ENCODE results near the gene HNRNPA1. TPM values are rescaled to one million over a fixed set of nuclear protein-coding genes. Genes with fewer than 3 reads are reported as not detected.
"Not testable (repeated sequence)": the region's sequence is repeated elsewhere in the genome, so short reads cannot be mapped to it uniquely, and the experiment has no call there.

Gene HNRNPA1
- total and polyA plus RNA-seq, 2 donors (not counting 1 experiment from before 2014, with no cell fraction given), result 631 to 1,040 TPM

DNA sequence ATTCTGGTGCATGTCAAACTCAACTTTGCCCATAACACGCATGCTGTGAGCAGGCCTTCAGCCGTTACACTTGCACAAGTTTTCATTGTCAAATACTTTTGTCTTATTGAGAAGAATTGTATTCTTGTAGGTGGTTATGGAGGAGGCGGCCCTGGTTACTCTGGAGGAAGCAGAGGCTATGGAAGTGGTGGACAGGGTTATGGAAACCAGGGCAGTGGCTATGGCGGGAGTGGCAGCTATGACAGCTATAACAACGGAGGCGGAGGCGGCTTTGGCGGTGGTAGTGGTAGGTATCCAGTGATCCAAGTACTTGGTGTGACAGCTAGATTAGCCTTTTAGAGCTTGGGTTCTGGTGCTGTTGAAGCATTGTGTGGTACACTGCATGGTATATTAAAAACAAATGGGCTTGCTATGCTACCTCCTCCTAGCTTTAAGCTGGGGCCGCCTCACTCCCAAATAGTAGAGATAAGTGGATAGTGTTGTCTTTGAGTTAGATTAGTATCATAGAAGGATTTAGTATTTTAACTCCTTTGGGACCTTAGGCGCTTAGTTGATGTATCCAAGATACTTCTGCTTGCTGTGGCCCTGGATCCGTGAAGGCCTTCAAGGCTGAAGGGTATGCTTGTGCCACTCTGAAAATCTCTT lies 2.5 kb downstream of the HNRNPA1 start:
- TF ChIP-seq EZH2 (IDR thresholded peaks at IDR 0.05; ENCODE audit: borderline replicate concordance, insufficient read depth, low read depth, low read length, poor library complexity, severe bottlenecking), result no peak
- peak overlapping the region; percentile 93 for H3K4me2 ChIP-seq (replicated peaks; ENCODE audit: low read depth, low read length, poor library complexity, severe bottlenecking)
- H3K9me3 ChIP-seq (ENCODE audit: control extremely low read depth in 1 of 3, control insufficient read depth in 2 of 3, insufficient read depth in 1 of 3, low read length in 2 of 3), result no peaks in the 10 kb centered on the region
- H3K4me1 ChIP-seq (ENCODE audit: control insufficient read depth in 2 of 2, insufficient read depth in 2 of 2, low read length in 2 of 2), result peaks cover 53 to 54% of the 10 kb centered on the region in 2 donors
- peak overlapping the region in 1 of 5 experiments; percentile 99 for H3K4me3 ChIP-seq (ENCODE audit: control extremely low read depth in 1 of 5, extremely low read depth in 1 of 5, insufficient read depth in 1 of 5, low read depth in 2 of 5, low read length in 4 of 5)
- no peaks in the 10 kb centered on the region for H3K9me3 Mint-ChIP-seq (ENCODE audit: insufficient read depth)
- 57% methylated on average over 7 of the region's 11 CpGs for WGBS (ENCODE audit: insufficient coverage)
- peaks cover 53% of the 10 kb centered on the region for H3K4me1 Mint-ChIP-seq
- no peaks in the 10 kb centered on the region for H3K27me3 ChIP-seq (replicated peaks in 1 of 4; ENCODE audit: control extremely low read depth in 1 of 4, control insufficient read depth in 3 of 4, insufficient read depth in 4 of 4, low read length in 3 of 4)
- H3K79me2 ChIP-seq (ENCODE audit: control insufficient read depth, insufficient read depth, low read length), result peaks cover 40% of the 10 kb centered on the region
- ChIA-PET CTCF (interaction anchor here (0.6 to 2.1 kb wide), 5 partner anchors 9 to 42 kb away, joined by 3 to 9 read pairs (median 3); partner anchors contain the start of gene COPZ1), POLR2A (interaction anchor here (0.8 kb wide), 1 partner anchor 1064 kb away, joined by 3 read pairs; no protein-coding TSS in a partner anchor)
- H2AFZ ChIP-seq (ENCODE audit: insufficient read depth, low read depth, low read length, poor library complexity, severe bottlenecking), result no peak overlapping the region
- ATAC-seq (ENCODE audit: low read depth), result no peak
- H3K27ac ChIP-seq (ENCODE audit: low read length in 2 of 2), result peak overlapping the region in 1 of 2 donors; percentile 35
- H3K4me3 Mint-ChIP-seq, result no peak overlapping the region
- H3K36me3 ChIP-seq (replicated peaks in 1 of 2; ENCODE audit: control extremely low read depth in 1 of 2, control insufficient read depth in 1 of 2, extremely low read depth in 1 of 2, insufficient read depth in 2 of 2, low read length in 1 of 2), result peaks cover 2 to 64% of the 10 kb centered on the region in 2 experiments
- no peak for DNase-seq
- peak overlapping the region; percentile 99 for H3K9ac ChIP-seq (ENCODE audit: low read length)
- H4K20me1 ChIP-seq (ENCODE audit: control insufficient read depth, insufficient read depth, low read length, poor library complexity, severe bottlenecking), result peaks cover 46% of the 10 kb centered on the region
- H3K27ac Mint-ChIP-seq, result no peak overlapping the region
- no peaks in the 10 kb centered on the region for H3K27me3 Mint-ChIP-seq
- intact Hi-C loops (cut with micrococcal nuclease), result loop anchor here (5.0 kb wide), 1 partner anchor 276 kb away; the partner anchor contains the start of gene HOXC8

GRCh38 chr12:54284070-54284780 lies 3.7 kb downstream of the HNRNPA1 start:
- not testable (repeated sequence) for H3K4me3 ChIP-seq (ENCODE audit: control extremely low read depth in 1 of 5, extremely low read depth in 1 of 5, insufficient read depth in 1 of 5, low read depth in 2 of 5, low read length in 4 of 5); H3K27me3 Mint-ChIP-seq; H3K27ac Mint-ChIP-seq; H3K9ac ChIP-seq (ENCODE audit: low read length); H3K27me3 ChIP-seq (replicated peaks in 1 of 4; ENCODE audit: control extremely low read depth in 1 of 4, control insufficient read depth in 3 of 4, insufficient read depth in 4 of 4, low read length in 3 of 4); H3K27ac ChIP-seq (ENCODE audit: low read length in 2 of 2); ATAC-seq (ENCODE audit: low read depth); H3K9me3 ChIP-seq (ENCODE audit: control extremely low read depth in 1 of 3, control insufficient read depth in 2 of 3, insufficient read depth in 1 of 3, low read length in 2 of 3); H2AFZ ChIP-seq (ENCODE audit: insufficient read depth, low read depth, low read length, poor library complexity, severe bottlenecking); DNase-seq; H3K9me3 Mint-ChIP-seq (ENCODE audit: insufficient read depth)
- H3K36me3 ChIP-seq (replicated peaks in 1 of 2; ENCODE audit: control extremely low read depth in 1 of 2, control insufficient read depth in 1 of 2, extremely low read depth in 1 of 2, insufficient read depth in 2 of 2, low read length in 1 of 2), result peaks cover 2 to 70% of the 10 kb centered on the region in 2 experiments
- H3K4me2 ChIP-seq (replicated peaks; ENCODE audit: low read depth, low read length, poor library complexity, severe bottlenecking), result peak overlapping the region; percentile 93
- WGBS (ENCODE audit: insufficient coverage), result 20% methylated on average over 1 of the region's 2 CpGs
- intact Hi-C loops (cut with micrococcal nuclease), result loop anchor here (5.0 kb wide), 1 partner anchor 277 kb away; the partner anchor contains the start of gene HOXC8
- Mint-ChIP-seq H3K4me1 (peaks cover 56% of the 10 kb centered on the region), H3K4me3 (peak overlapping the region; percentile 46)
- H4K20me1 ChIP-seq (ENCODE audit: control insufficient read depth, insufficient read depth, low read length, poor library complexity, severe bottlenecking), result peaks cover 46% of the 10 kb centered on the region
- CTCF ChIA-PET, result interaction anchor here (0.7 to 2.1 kb wide), 7 partner anchors 9 to 50 kb away, joined by 3 to 9 read pairs (median 3); partner anchors contain the start of gene COPZ1
- peaks cover 44 to 47% of the 10 kb centered on the region in 2 donors for H3K4me1 ChIP-seq (ENCODE audit: control insufficient read depth in 2 of 2, insufficient read depth in 2 of 2, low read length in 2 of 2)
- POLR2A ChIA-PET, result interaction anchor here (1.3 kb wide), 1 partner anchor 41 kb away, joined by 3 read pairs; the partner anchor contains the start of gene COPZ1
- peaks cover 29% of the 10 kb centered on the region for H3K79me2 ChIP-seq (ENCODE audit: control insufficient read depth, insufficient read depth, low read length)
